ENCODE measurements around the gene IL32. TPM values are rescaled to one million over a fixed set of nuclear protein-coding genes. Genes with fewer than 3 reads are reported as not detected.

The IL32 gene
- total and polyA plus RNA-seq, 2 donors = 175 to 343 TPM

Other genes with a start within 250 kb of the IL32 start
- gene PRSS21, start 248.4 kb upstream of the IL32 start, total RNA-seq = 1.2 TPM
- gene PRSS21, start 248.4 kb upstream of the IL32 start, polyA plus RNA-seq = 0.68 TPM
- gene ZG16B, start 235.3 kb upstream of the IL32 start, total RNA-seq = 0.85 TPM
- 1.2 TPM for gene ZG16B, start 235.3 kb upstream of the IL32 start, polyA plus RNA-seq
- gene PRSS22, start 207.5 kb upstream of the IL32 start, total RNA-seq = 0.42 TPM
- 4.1 TPM for gene PRSS22, start 207.5 kb upstream of the IL32 start, polyA plus RNA-seq
- gene FLYWCH2, start 182.4 kb upstream of the IL32 start, total RNA-seq = 37.4 TPM
- gene FLYWCH2, start 182.4 kb upstream of the IL32 start, polyA plus RNA-seq = 34.5 TPM
- gene FLYWCH1, start 153.7 kb upstream of the IL32 start, total RNA-seq = 9.6 TPM
- gene FLYWCH1, start 153.7 kb upstream of the IL32 start, polyA plus RNA-seq = 34.1 TPM
- 18.2 TPM for gene KREMEN2, start 101.4 kb upstream of the IL32 start, total RNA-seq
- 3.1 TPM for gene KREMEN2, start 101.4 kb upstream of the IL32 start, polyA plus RNA-seq
- 11.2 TPM for gene PAQR4, start 96.3 kb upstream of the IL32 start, total RNA-seq
- gene PAQR4, start 96.3 kb upstream of the IL32 start, polyA plus RNA-seq = 9.5 TPM
- 16.5 TPM for gene PKMYT1, start 85.2 kb upstream of the IL32 start, total RNA-seq
- 5.3 TPM for gene PKMYT1, start 85.2 kb upstream of the IL32 start, polyA plus RNA-seq
- 0.19 TPM for gene CLDN9, start 52.7 kb upstream of the IL32 start, total RNA-seq
- gene CLDN9, start 52.7 kb upstream of the IL32 start, polyA plus RNA-seq = 0.98 TPM
- gene CLDN6, start 47.5 kb upstream of the IL32 start, total RNA-seq = 0.28 TPM
- gene CLDN6, start 47.5 kb upstream of the IL32 start, polyA plus RNA-seq = 0.48 TPM
- 5.1 TPM for gene TNFRSF12A, start 45.3 kb upstream of the IL32 start, total RNA-seq
- 46.9 TPM for gene TNFRSF12A, start 45.3 kb upstream of the IL32 start, polyA plus RNA-seq
- gene HCFC1R1, start 41.7 kb upstream of the IL32 start, total RNA-seq = 19.0 TPM
- 56.0 TPM for gene HCFC1R1, start 41.7 kb upstream of the IL32 start, polyA plus RNA-seq
- gene THOC6, start 41.6 kb upstream of the IL32 start, total RNA-seq = 37.6 TPM
- gene THOC6, start 41.6 kb upstream of the IL32 start, polyA plus RNA-seq = 36.8 TPM
- gene BICDL2, start 28.7 kb upstream of the IL32 start, total RNA-seq = 0.38 TPM
- 6.0 TPM for gene BICDL2, start 28.7 kb upstream of the IL32 start, polyA plus RNA-seq
- 0.80 TPM for gene MMP25, start 19.1 kb upstream of the IL32 start, total RNA-seq
- gene MMP25, start 19.1 kb upstream of the IL32 start, polyA plus RNA-seq = 2.9 TPM
- gene ZSCAN10, start 33.7 kb downstream of the IL32 start, total RNA-seq = 0.05 TPM
- 0.11 TPM for gene ZSCAN10, start 33.7 kb downstream of the IL32 start, polyA plus RNA-seq
- gene ZNF205, start 46.9 kb downstream of the IL32 start, total RNA-seq = 4.6 TPM
- 9.3 TPM for gene ZNF205, start 46.9 kb downstream of the IL32 start, polyA plus RNA-seq
- 1.5 TPM for gene ZNF213, start 69.4 kb downstream of the IL32 start, total RNA-seq
- 5.2 TPM for gene ZNF213, start 69.4 kb downstream of the IL32 start, polyA plus RNA-seq
- not detected for gene OR1F1, start 122.6 kb downstream of the IL32 start, total RNA-seq
- 0.02 TPM for gene OR1F1, start 122.6 kb downstream of the IL32 start, polyA plus RNA-seq
- 8.6 TPM for gene ZNF200, start 169.5 kb downstream of the IL32 start, total RNA-seq
- gene ZNF200, start 169.5 kb downstream of the IL32 start, polyA plus RNA-seq = 10.0 TPM
- gene MEFV, start 191.0 kb downstream of the IL32 start, total RNA-seq = 0.52 TPM
- gene MEFV, start 191.0 kb downstream of the IL32 start, polyA plus RNA-seq = 0.80 TPM
- 30.2 TPM for gene ZNF263, start 217.9 kb downstream of the IL32 start, total RNA-seq
- gene ZNF263, start 217.9 kb downstream of the IL32 start, polyA plus RNA-seq = 26.3 TPM
- 6.4 TPM for gene TIGD7, start 239.8 kb downstream of the IL32 start, total RNA-seq
- 9.8 TPM for gene TIGD7, start 239.8 kb downstream of the IL32 start, polyA plus RNA-seq
- 25.9 TPM for gene ZNF75A, start 239.9 kb downstream of the IL32 start, total RNA-seq
- 44.7 TPM for gene ZNF75A, start 239.9 kb downstream of the IL32 start, polyA plus RNA-seq

Data from thymus (tissue), 2 donors.